Transverse colon (tissue), 4 donors: ENCODE results near the gene NLRC5. TPM values are rescaled to one million over a fixed set of nuclear protein-coding genes. Genes with fewer than 3 reads are reported as not detected.
A peak's percentile ranks its signal among the peaks of the same experiment; 100 is the strongest.

Source experiments
- DNase-seq: peaks from one replicate; pipeline ENCODE4 v3.0.0-alpha.2; 2019
- H3K27ac ChIP-seq, 4 donors: fragments of 200-600 bp; sonication (generic); 2 replicates each; pipeline ENCODE4 v1.5.1; 2016 to 2018; ENCODE audit warnings: inconsistent platforms in 4 of 4
- H3K27me3 ChIP-seq: fragments of 200-600 bp; sonication (generic); 2 replicates; pipeline ENCODE4 v1.5.1; 2017; ENCODE audit warnings: inconsistent platforms
- H3K36me3 ChIP-seq, 4 donors: fragments of 200-600 bp; sonication (generic); 2 replicates each; pipeline ENCODE4 v1.5.1; 2017 to 2019; ENCODE audit warnings: inconsistent platforms in 4 of 4
- H3K4me1 ChIP-seq, 4 donors: fragments of 200-600 bp; sonication (generic); 2 replicates each; pipeline ENCODE4 v1.5.1; 2017 to 2020; ENCODE audit warnings: inconsistent platforms in 4 of 4
- H3K4me3 ChIP-seq, 4 donors: fragments of 200-600 bp; sonication (generic); 1 replicate in 1 of 4; 2 replicates in 3 of 4; pipeline versions ENCODE4 v1.5.1 to v1.6.1; 2017 to 2019; ENCODE audit warnings: inconsistent platforms in 4 of 4
- H3K9me3 ChIP-seq, 2 donors: fragments of 200-600 bp; sonication (generic); 2 replicates each; pipeline ENCODE4 v1.5.1; 2017 to 2019; ENCODE audit warnings: inconsistent platforms in 2 of 2
- EP300 ChIP-seq: sonication (generic); formaldehyde crosslinking; IDR thresholded peaks from one replicate; pipeline ENCODE4 v1.6.1; 2017; ENCODE audit warnings: antibody characterized with exemption, low read depth
- POLR2A ChIP-seq: fragments of 450-650 bp; IDR thresholded peaks from one replicate; pipeline ENCODE4 v1.6.1; 2016; ENCODE audit warnings: antibody characterized with exemption, mild to moderate bottlenecking, moderate library complexity
- POLR2AphosphoS5 ChIP-seq, 3 donors: sonication (generic); formaldehyde crosslinking; IDR thresholded peaks; one replicate each; pipeline ENCODE4 v1.6.1; 2016; ENCODE audit warnings: antibody characterized with exemption in 3 of 3
- WGBS, 2 donors: methylation state at CpG; one replicate each; pipeline ENCODE4 v1.1.5; 2018; ENCODE audit warnings: low coverage in 1 of 2; 5-methylcytosine and 5-hydroxymethylcytosine counted together
- in situ Hi-C, 4 donors: fragments of 200-750 bp; cut with MboI; loops; one replicate each; pipeline versions ENCODE4 v1.15.0 to v1.15.1; 2017; ENCODE audit warnings: low sequenced_read_pairs in 3 of 4, low pct_ligation_motif_present in 1 of 4, low pct_unique_long_range_greater_than_20kb in 1 of 4
- intact Hi-C: fragments of 100-400 bp; cut with DNase I; formaldehyde crosslinking; loops from one replicate; pipeline ENCODE4 v1.15.1; 2023; ENCODE audit warnings: low total_unique reads
- total RNA-seq, 4 donors: library from RNA; depleted of rRNA; stranded (reverse); fragments of >200 nt; gene quantifications; one replicate each; pipeline ENCODE4 v1.1.0, GENCODE V29; 2016
- TF ChIP-seq, protein P1 (sequence below), 5 experiments: fragments of 200-600 bp in 3 of 5; fragments of 450-650 bp in 2 of 5; sonication (generic) in 3 of 5; IDR thresholded peaks; 1 replicate in 2 of 5; 2 replicates in 3 of 5; pipeline ENCODE4 v1.5.1; 2016 to 2017; ENCODE audit warnings: antibody characterized with exemption in 5 of 5, inconsistent platforms in 3 of 5, mild to moderate bottlenecking in 2 of 5, moderate library complexity in 1 of 5

Gene NLRC5
- total RNA-seq, 4 donors from 2014 or later, result 59.4 to 171 (median 73.6) TPM

GRCh38 chr16:57111420-57111819 lies 122.1 kb downstream of the NLRC5 start:
- WGBS, 2 donors, result 20 to 79% methylated on average over 1 to 2 of the region's 2 CpGs
- DNase-seq, result no peak
- in situ Hi-C loops (no loop called here), intact Hi-C loops (no loop called here)
- H3K4me1 ChIP-seq, result peaks cover 0 to 25% (median 9%) of the 10 kb centered on the region in 4 donors
- no peak overlapping the region for H3K4me3 ChIP-seq
- H3K36me3 ChIP-seq, result peaks cover 0 to 7% (median 0%) of the 10 kb centered on the region in 4 donors
- TF ChIP-seq POLR2A (no peak), EP300 (no peak), POLR2AphosphoS5 (IDR thresholded peaks at IDR 0.05) (no peak)
- TF ChIP-seq, protein P1, sequence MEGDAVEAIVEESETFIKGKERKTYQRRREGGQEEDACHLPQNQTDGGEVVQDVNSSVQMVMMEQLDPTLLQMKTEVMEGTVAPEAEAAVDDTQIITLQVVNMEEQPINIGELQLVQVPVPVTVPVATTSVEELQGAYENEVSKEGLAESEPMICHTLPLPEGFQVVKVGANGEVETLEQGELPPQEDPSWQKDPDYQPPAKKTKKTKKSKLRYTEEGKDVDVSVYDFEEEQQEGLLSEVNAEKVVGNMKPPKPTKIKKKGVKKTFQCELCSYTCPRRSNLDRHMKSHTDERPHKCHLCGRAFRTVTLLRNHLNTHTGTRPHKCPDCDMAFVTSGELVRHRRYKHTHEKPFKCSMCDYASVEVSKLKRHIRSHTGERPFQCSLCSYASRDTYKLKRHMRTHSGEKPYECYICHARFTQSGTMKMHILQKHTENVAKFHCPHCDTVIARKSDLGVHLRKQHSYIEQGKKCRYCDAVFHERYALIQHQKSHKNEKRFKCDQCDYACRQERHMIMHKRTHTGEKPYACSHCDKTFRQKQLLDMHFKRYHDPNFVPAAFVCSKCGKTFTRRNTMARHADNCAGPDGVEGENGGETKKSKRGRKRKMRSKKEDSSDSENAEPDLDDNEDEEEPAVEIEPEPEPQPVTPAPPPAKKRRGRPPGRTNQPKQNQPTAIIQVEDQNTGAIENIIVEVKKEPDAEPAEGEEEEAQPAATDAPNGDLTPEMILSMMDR (IDR thresholded peaks at IDR 0.05), result no peak
- no peak overlapping the region for H3K27ac ChIP-seq
- no peaks in the 10 kb centered on the region for H3K27me3 ChIP-seq
- H3K9me3 ChIP-seq, result no peaks in the 10 kb centered on the region

GRCh38 chr16:57112403-57113041 lies 123.2 kb downstream of the NLRC5 start:
- Histone ChIP-seq H3K4me3 (no peak overlapping the region), H3K27ac (peak overlapping the region in 1 of 4 donors; percentile 8), H3K27me3 (no peaks in the 10 kb centered on the region), H3K9me3 (no peaks in the 10 kb centered on the region), H3K4me1 (peaks cover 0 to 21% (median 7%) of the 10 kb centered on the region in 4 donors), H3K36me3 (peaks cover 0 to 7% (median 3%) of the 10 kb centered on the region in 4 donors)
- in situ Hi-C loops (no loop called here), intact Hi-C loops (no loop called here)
- no peak for TF ChIP-seq POLR2A
- TF ChIP-seq EP300, result no peak
- no peak for TF ChIP-seq POLR2AphosphoS5 (IDR thresholded peaks at IDR 0.05)
- TF ChIP-seq, protein P1 (IDR thresholded peaks at IDR 0.05), result no peak
- DNase-seq, result no peak
- 87% methylated on average over 10 of the region's 10 CpGs; no CpG with 5 or more reads in 1 of the 2 donors for WGBS, 2 donors

DNA sequence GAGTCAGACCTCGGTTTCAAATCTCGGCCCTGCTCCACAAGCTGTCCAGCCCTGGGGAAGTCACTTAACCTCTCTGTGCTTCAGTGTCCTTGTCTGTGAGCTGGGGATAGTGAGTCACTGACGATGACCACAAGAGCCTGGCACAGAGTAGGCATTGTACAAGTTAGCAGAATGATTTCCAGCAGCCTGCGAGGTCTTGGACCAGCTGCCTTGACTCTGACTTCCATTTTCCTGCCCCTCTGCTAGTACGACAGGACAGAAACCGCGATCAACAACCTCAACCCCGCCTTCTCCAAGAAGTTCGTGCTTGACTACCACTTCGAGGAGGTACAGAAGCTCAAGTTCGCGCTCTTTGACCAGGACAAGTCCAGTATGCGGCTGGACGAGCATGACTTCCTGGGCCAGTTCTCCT lies 123.7 kb downstream of the NLRC5 start:
- Histone ChIP-seq H3K9me3 (no peaks in the 10 kb centered on the region), H3K36me3 (peaks cover 0 to 8% (median 3%) of the 10 kb centered on the region in 4 donors), H3K27ac (no peak overlapping the region), H3K4me3 (no peak overlapping the region), H3K27me3 (no peaks in the 10 kb centered on the region), H3K4me1 (peaks cover 0 to 21% (median 7%) of the 10 kb centered on the region in 4 donors)
- no peak for TF ChIP-seq EP300
- TF ChIP-seq POLR2AphosphoS5 (IDR thresholded peaks at IDR 0.05), result no peak
- TF ChIP-seq, protein P1 (IDR thresholded peaks at IDR 0.05), result no peak
- in situ Hi-C loops, result no loop called here
- intact Hi-C loops, result no loop called here
- 85% methylated on average over 14 of the region's 14 CpGs; no CpG with 5 or more reads in 1 of the 2 donors for WGBS, 2 donors
- DNase-seq, result no peak

GRCh38 chr16:57113664-57114063 lies 124.3 kb downstream of the NLRC5 start:
- in situ Hi-C loops (no loop called here), intact Hi-C loops (no loop called here)
- no peak overlapping the region for H3K27ac ChIP-seq
- TF ChIP-seq POLR2AphosphoS5 (IDR thresholded peaks at IDR 0.05) (no peak), POLR2A (no peak), EP300 (no peak)
- TF ChIP-seq, protein P1 (IDR thresholded peaks at IDR 0.05), result no peak
- DNase-seq, result no peak
- no peaks in the 10 kb centered on the region for H3K9me3 ChIP-seq
- H3K4me1 ChIP-seq, result peaks cover 0 to 21% (median 7%) of the 10 kb centered on the region in 4 donors
- peaks cover 0 to 8% (median 3%) of the 10 kb centered on the region in 4 donors for H3K36me3 ChIP-seq
- WGBS, 2 donors, result 93% methylated on average over 5 of the region's 5 CpGs; no CpG with 5 or more reads in 1 of the 2 donors
- no peak overlapping the region for H3K4me3 ChIP-seq
- no peaks in the 10 kb centered on the region for H3K27me3 ChIP-seq
